Measurements from ENCODE around the gene PRF1.

PRF1 gene

GRCh38 chr10:70563230-70563629, 39.3 kb downstream of the PRF1 start:
- in situ Hi-C loops (cut with MboI; ENCODE audit: low sequenced_read_pairs) = loop anchor here (10.0 kb wide), 1 partner anchor 192 kb away; no protein-coding TSS in a partner anchor

- in situ Hi-C loops (cut with MboI; ENCODE audit: low sequenced_read_pairs) = loop anchor here (10.0 kb wide), 1 partner anchor 193 kb away; no protein-coding TSS in a partner anchor
Measured at GRCh38 chr10:70562036-70562755, 40.3 kb downstream of the PRF1 start.

GRCh38 chr10:70561558-70561957, 41.0 kb downstream of the PRF1 start:
- in situ Hi-C loops (cut with MboI; ENCODE audit: low sequenced_read_pairs) = loop anchor here (10.0 kb wide), 1 partner anchor 193 kb away; no protein-coding TSS in a partner anchor

- in situ Hi-C loops (cut with MboI; ENCODE audit: low sequenced_read_pairs) = loop anchor here (10.0 kb wide), 1 partner anchor 194 kb away; no protein-coding TSS in a partner anchor
Measured at GRCh38 chr10:70561070-70561469, 41.5 kb downstream of the PRF1 start.

- in situ Hi-C loops (cut with MboI; ENCODE audit: low sequenced_read_pairs) = loop anchor here (10.0 kb wide), 1 partner anchor 194 kb away; no protein-coding TSS in a partner anchor
Measured at GRCh38 chr10:70560511-70560941, 42.0 kb downstream of the PRF1 start.

- in situ Hi-C loops (cut with MboI; ENCODE audit: low sequenced_read_pairs) = loop anchor here (10.0 kb wide), 1 partner anchor 195 kb away; no protein-coding TSS in a partner anchor
Measured at GRCh38 chr10:70559861-70560260, 42.7 kb downstream of the PRF1 start.

- in situ Hi-C loops (cut with MboI; ENCODE audit: low sequenced_read_pairs) = no loop called here
Measured at GRCh38 chr10:70558871-70559810, 43.4 kb downstream of the PRF1 start.

- in situ Hi-C loops (cut with MboI; ENCODE audit: low sequenced_read_pairs) = no loop called here
Measured at GRCh38 chr10:70558295-70558694, 44.2 kb downstream of the PRF1 start.

GRCh38 chr10:70557876-70558275, 44.7 kb downstream of the PRF1 start:
- in situ Hi-C loops (cut with MboI; ENCODE audit: low sequenced_read_pairs) = no loop called here

GRCh38 chr10:70557086-70557845, 45.3 kb downstream of the PRF1 start:
- in situ Hi-C loops (cut with MboI; ENCODE audit: low sequenced_read_pairs) = no loop called here

- in situ Hi-C loops (cut with MboI; ENCODE audit: low sequenced_read_pairs) = no loop called here
Measured at GRCh38 chr10:70555371-70555770, 47.2 kb downstream of the PRF1 start.

GRCh38 chr10:70552586-70552985, 50.0 kb downstream of the PRF1 start:
- in situ Hi-C loops (cut with MboI; ENCODE audit: low sequenced_read_pairs) = no loop called here

GRCh38 chr10:70551971-70552422, 50.5 kb downstream of the PRF1 start:
- in situ Hi-C loops (cut with MboI; ENCODE audit: low sequenced_read_pairs) = no loop called here

GRCh38 chr10:70551466-70551865, 51.1 kb downstream of the PRF1 start:
- in situ Hi-C loops (cut with MboI; ENCODE audit: low sequenced_read_pairs) = no loop called here

- in situ Hi-C loops (cut with MboI; ENCODE audit: low sequenced_read_pairs) = no loop called here
Measured at GRCh38 chr10:70550459-70550858, 52.1 kb downstream of the PRF1 start.

GRCh38 chr10:70549962-70550458, 52.5 kb downstream of the PRF1 start:
- in situ Hi-C loops (cut with MboI; ENCODE audit: low sequenced_read_pairs) = loop anchor here (10.0 kb wide), 2 partner anchors 215 to 335 kb away; partner anchors contain the start of gene PCBD1

- in situ Hi-C loops (cut with MboI; ENCODE audit: low sequenced_read_pairs) = loop anchor here (10.0 kb wide), 2 partner anchors 215 to 335 kb away; partner anchors contain the start of gene PCBD1
Measured at GRCh38 chr10:70549351-70549961, 53.1 kb downstream of the PRF1 start.
